Activated naive CD4-positive, alpha-beta T cell treated with anti-CD3 and anti-CD28 coated beads, Interleukin-2, amount 50 U/mL, for 24 hours (primary cell): Measurements from ENCODE around the gene RNF14.

Source experiments
- H3K27ac Mint-ChIP-seq: one replicate; pipeline ENCODE4 v1.8.0; 2021; ENCODE audit warnings: mild to moderate bottlenecking, mixed read lengths
- H3K27me3 Mint-ChIP-seq: one replicate; pipeline ENCODE4 v1.8.0; 2021; ENCODE audit warnings: mixed read lengths
- H3K36me3 Mint-ChIP-seq: one replicate; pipeline ENCODE4 v1.8.0; 2021; ENCODE audit warnings: mixed read lengths
- H3K4me1 Mint-ChIP-seq: one replicate; pipeline ENCODE4 v1.8.0; 2021; ENCODE audit warnings: mixed read lengths
- H3K4me3 Mint-ChIP-seq: one replicate; pipeline ENCODE4 v1.8.0; 2021; ENCODE audit warnings: mild to moderate bottlenecking, mixed read lengths
- H3K9me3 Mint-ChIP-seq: one replicate; pipeline ENCODE4 v1.8.0; 2021; ENCODE audit warnings: mixed read lengths

The RNF14 gene

GRCh38 chr5:141994511-141995136 lies 25.7 kb downstream of the RNF14 start:
- Mint-ChIP-seq H3K36me3 (peaks cover 23% of the 10 kb centered on the region), H3K4me1 (peaks cover 12% of the 10 kb centered on the region), H3K27me3 (no peaks in the 10 kb centered on the region), H3K4me3 (no peak overlapping the region), H3K9me3 (no peaks in the 10 kb centered on the region), H3K27ac (peak overlapping the region; percentile 92)

GRCh38 chr5:141995656-141996055 lies 26.8 kb downstream of the RNF14 start:
- H3K27ac Mint-ChIP-seq = no peak overlapping the region
- H3K9me3 Mint-ChIP-seq = no peaks in the 10 kb centered on the region
- H3K4me3 Mint-ChIP-seq = no peak overlapping the region
- no peaks in the 10 kb centered on the region for H3K27me3 Mint-ChIP-seq
- peaks cover 27% of the 10 kb centered on the region for H3K36me3 Mint-ChIP-seq
- H3K4me1 Mint-ChIP-seq = peaks cover 16% of the 10 kb centered on the region

- Mint-ChIP-seq H3K27me3 (no peaks in the 10 kb centered on the region), H3K9me3 (no peaks in the 10 kb centered on the region), H3K36me3 (peaks cover 25% of the 10 kb centered on the region), H3K4me1 (peaks cover 22% of the 10 kb centered on the region), H3K4me3 (no peak overlapping the region), H3K27ac (no peak overlapping the region)
These were observed 28.6 kb downstream of the RNF14 start for GRCh38 chr5:141997358-141997960.

GRCh38 chr5:142000173-142000572 lies 31.3 kb downstream of the RNF14 start:
- H3K36me3 Mint-ChIP-seq = peaks cover 22% of the 10 kb centered on the region
- H3K9me3 Mint-ChIP-seq = no peaks in the 10 kb centered on the region
- no peaks in the 10 kb centered on the region for H3K27me3 Mint-ChIP-seq
- peak overlapping the region; percentile 32 for H3K27ac Mint-ChIP-seq
- H3K4me1 Mint-ChIP-seq = peaks cover 35% of the 10 kb centered on the region
- H3K4me3 Mint-ChIP-seq = no peak overlapping the region

GRCh38 chr5:142000704-142001484 lies 32.0 kb downstream of the RNF14 start:
- H3K27me3 Mint-ChIP-seq = no peaks in the 10 kb centered on the region
- H3K9me3 Mint-ChIP-seq = no peaks in the 10 kb centered on the region
- peak overlapping the region; percentile 32 for H3K27ac Mint-ChIP-seq
- H3K4me3 Mint-ChIP-seq = no peak overlapping the region
- peaks cover 23% of the 10 kb centered on the region for H3K36me3 Mint-ChIP-seq
- H3K4me1 Mint-ChIP-seq = peaks cover 39% of the 10 kb centered on the region

- peaks cover 63% of the 10 kb centered on the region for H3K4me1 Mint-ChIP-seq
- H3K36me3 Mint-ChIP-seq = peaks cover 35% of the 10 kb centered on the region
- H3K9me3 Mint-ChIP-seq = no peaks in the 10 kb centered on the region
- H3K27me3 Mint-ChIP-seq = no peaks in the 10 kb centered on the region
- peak overlapping the region; percentile 74 for H3K27ac Mint-ChIP-seq
- H3K4me3 Mint-ChIP-seq = no peak overlapping the region
These were observed 34.4 kb downstream of the RNF14 start for GRCh38 chr5:142003266-142003800.

- no peaks in the 10 kb centered on the region for H3K27me3 Mint-ChIP-seq
- peak overlapping the region; percentile 98 for H3K27ac Mint-ChIP-seq
- H3K4me1 Mint-ChIP-seq = peaks cover 75% of the 10 kb centered on the region
- H3K4me3 Mint-ChIP-seq = peak overlapping the region; percentile 81
- H3K36me3 Mint-ChIP-seq = peaks cover 38% of the 10 kb centered on the region
- no peaks in the 10 kb centered on the region for H3K9me3 Mint-ChIP-seq
These were observed 37.7 kb downstream of the RNF14 start for GRCh38 chr5:142006363-142007236.

GRCh38 chr5:142007237-142007544 lies 38.3 kb downstream of the RNF14 start:
- peak overlapping the region; percentile 98 for H3K27ac Mint-ChIP-seq

GRCh38 chr5:142008813-142009212 lies 39.9 kb downstream of the RNF14 start:
- H3K4me1 Mint-ChIP-seq = peaks cover 79% of the 10 kb centered on the region

More at GRCh38 chr5:142007237-142007544, 38.3 kb downstream of the RNF14 start:
- Mint-ChIP-seq H3K27me3 (no peaks in the 10 kb centered on the region), H3K4me3 (peak overlapping the region; percentile 81), H3K36me3 (peaks cover 38% of the 10 kb centered on the region), H3K4me1 (peaks cover 76% of the 10 kb centered on the region), H3K9me3 (no peaks in the 10 kb centered on the region)

GRCh38 chr5:142009886-142010285 lies 41.0 kb downstream of the RNF14 start:
- H3K4me3 Mint-ChIP-seq = peak overlapping the region; percentile 12
- peaks cover 30% of the 10 kb centered on the region for H3K36me3 Mint-ChIP-seq
- H3K9me3 Mint-ChIP-seq = no peaks in the 10 kb centered on the region
- peak overlapping the region; percentile 86 for H3K27ac Mint-ChIP-seq
- peaks cover 79% of the 10 kb centered on the region for H3K4me1 Mint-ChIP-seq
- no peaks in the 10 kb centered on the region for H3K27me3 Mint-ChIP-seq

More at GRCh38 chr5:142008813-142009212, 39.9 kb downstream of the RNF14 start:
- H3K36me3 Mint-ChIP-seq = peaks cover 37% of the 10 kb centered on the region
- no peaks in the 10 kb centered on the region for H3K9me3 Mint-ChIP-seq
- no peaks in the 10 kb centered on the region for H3K27me3 Mint-ChIP-seq
- H3K27ac Mint-ChIP-seq = peak overlapping the region; percentile 42
- no peak overlapping the region for H3K4me3 Mint-ChIP-seq

GRCh38 chr5:142011572-142012185 lies 42.8 kb downstream of the RNF14 start:
- Mint-ChIP-seq H3K4me3 (peak overlapping the region; percentile 91), H3K27ac (peak overlapping the region; percentile 85), H3K27me3 (no peaks in the 10 kb centered on the region), H3K4me1 (peaks cover 81% of the 10 kb centered on the region), H3K9me3 (no peaks in the 10 kb centered on the region), H3K36me3 (peaks cover 22% of the 10 kb centered on the region)

GRCh38 chr5:142012186-142012785 lies 43.4 kb downstream of the RNF14 start:
- Mint-ChIP-seq H3K27me3 (no peaks in the 10 kb centered on the region), H3K27ac (peak overlapping the region; percentile 85)

GRCh38 chr5:142012792-142013388 lies 44.0 kb downstream of the RNF14 start, which contains the start of gene GNPDA1:
TSS of gene GNPDA1 (minus strand) at chr5:142013027. CDS start at chr5:142012035, 992 bp downstream.
- H3K27me3 Mint-ChIP-seq = no peaks in the 10 kb centered on the region
- H3K4me1 Mint-ChIP-seq = peaks cover 81% of the 10 kb centered on the region

More at GRCh38 chr5:142012186-142012785, 43.4 kb downstream of the RNF14 start:
- no peaks in the 10 kb centered on the region for H3K9me3 Mint-ChIP-seq
- H3K36me3 Mint-ChIP-seq = peaks cover 18% of the 10 kb centered on the region
- H3K4me1 Mint-ChIP-seq = peaks cover 81% of the 10 kb centered on the region
- H3K4me3 Mint-ChIP-seq = peak overlapping the region; percentile 91

More at GRCh38 chr5:142012792-142013388, 44.0 kb downstream of the RNF14 start, which contains the start of gene GNPDA1:
- Mint-ChIP-seq H3K4me3 (peak within 1 kb of the TSS; percentile 91), H3K27ac (peak within 1 kb of the TSS; percentile 94), H3K36me3 (peaks cover 16% of the 10 kb centered on the region), H3K9me3 (no peaks in the 10 kb centered on the region)
